ENCODE measurements around the gene ZFP69. TPM values are rescaled to one million over a fixed set of nuclear protein-coding genes. Genes with fewer than 3 reads are reported as not detected.
"Not testable (repeated sequence)": the region's sequence is repeated elsewhere in the genome, so short reads cannot be mapped to it uniquely, and the experiment has no call there.

The ZFP69 gene
- 3.6 and 4.4 TPM in 2 replicates for total RNA-seq (2014; rRNA removed; shearing (Covaris generic))

DNA sequence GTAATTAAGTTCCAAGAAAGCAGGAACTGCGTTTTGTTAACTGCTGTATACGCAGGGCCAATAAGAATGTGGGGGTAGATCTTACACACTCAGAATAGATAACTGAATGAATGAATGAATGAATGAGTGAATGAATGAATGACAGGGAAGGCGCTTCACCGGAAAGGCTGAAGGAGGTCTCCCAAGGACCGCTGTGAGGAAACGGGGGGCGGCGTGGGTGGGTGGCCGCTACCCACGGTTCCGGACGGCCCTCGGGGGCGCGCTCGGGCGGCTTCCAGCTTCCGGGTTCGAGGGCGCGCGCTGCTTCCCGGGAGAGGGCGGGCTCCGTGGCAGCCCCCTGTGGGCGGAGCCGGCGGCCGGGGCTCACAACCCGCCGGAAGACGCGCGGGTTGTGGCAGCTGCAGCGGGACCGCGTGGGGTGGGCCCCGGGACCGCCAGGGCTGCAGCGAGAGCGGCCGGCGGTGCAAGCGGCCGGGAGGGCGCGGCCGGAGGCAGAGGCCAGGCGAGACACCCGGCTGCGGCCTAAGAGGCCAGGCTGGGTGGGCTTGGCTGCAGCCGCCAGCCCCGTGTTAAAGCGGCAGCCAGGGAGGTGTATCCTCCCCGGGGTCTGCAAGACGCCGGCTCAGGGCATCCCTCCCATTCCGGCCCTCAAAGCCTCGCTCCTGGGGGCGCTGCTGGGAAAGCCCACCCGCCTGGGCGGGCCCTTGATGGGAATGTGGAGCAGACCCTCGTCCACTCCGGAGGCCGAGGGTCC, at the start of gene ZFP69:
TSS of gene ZFP69 (plus strand) at position 367 of the 754 bp plus-strand sequence. CDS start 2,072 bp downstream, outside the sequence.
- peak; percentile 68 for DNase-seq (ENCODE audit: low read depth)

DNA sequence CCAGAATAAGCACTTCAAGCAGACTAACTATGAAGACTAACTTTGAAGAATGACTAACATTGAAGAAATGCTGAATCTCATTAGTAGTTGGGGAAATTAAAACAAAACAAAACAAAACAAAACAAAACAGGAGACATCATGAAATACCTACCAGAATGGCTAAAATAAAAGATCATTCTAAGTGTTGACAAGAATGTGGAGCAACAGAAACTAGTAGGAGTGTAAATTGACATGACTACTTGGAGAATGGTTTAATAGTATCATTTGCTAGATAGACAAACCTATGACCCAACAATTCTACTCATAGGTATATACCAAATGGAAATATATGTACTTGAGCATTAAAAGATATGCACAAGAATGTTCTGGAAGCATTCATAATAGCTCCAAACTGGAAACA, 45.7 kb upstream of the ZFP69 start:
- DNase-seq (ENCODE audit: low read depth), result peak; percentile 9

DNA sequence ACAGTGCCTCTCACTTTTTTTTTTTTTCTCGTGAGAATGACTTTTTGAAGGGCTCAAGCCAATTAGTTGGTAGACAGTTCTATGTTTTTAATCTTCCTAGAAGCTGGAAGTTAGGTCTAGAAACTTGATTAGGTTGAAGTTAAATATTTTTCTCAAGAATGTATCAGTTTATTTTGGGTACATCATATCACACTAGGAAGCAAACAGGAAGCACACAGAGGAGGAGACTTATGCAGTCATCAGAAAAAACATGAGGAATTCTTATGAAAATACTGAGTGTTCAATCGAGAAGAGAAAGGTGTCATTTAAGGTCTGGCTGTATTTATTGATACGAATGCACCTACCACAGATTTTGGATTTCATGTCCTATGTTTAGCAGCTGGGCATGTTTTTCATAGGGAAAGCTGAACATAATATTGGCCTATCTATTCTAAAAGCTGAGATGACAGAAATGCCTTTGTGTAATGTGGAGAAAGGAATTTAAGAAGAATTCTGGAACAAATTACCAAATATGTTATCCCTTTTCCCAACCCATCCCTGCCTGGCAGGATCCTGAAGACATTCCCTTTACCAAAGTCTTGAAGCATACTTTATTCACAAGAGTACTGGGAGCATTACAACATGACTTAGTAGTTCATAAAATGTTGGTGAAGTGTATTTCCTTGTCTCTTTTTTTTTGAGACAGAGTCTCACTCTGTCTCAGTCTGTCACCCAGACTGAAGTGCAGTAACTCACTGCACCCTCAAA, 44.3 kb upstream of the ZFP69 start:
- no peak for DNase-seq (ENCODE audit: low read depth)

DNA sequence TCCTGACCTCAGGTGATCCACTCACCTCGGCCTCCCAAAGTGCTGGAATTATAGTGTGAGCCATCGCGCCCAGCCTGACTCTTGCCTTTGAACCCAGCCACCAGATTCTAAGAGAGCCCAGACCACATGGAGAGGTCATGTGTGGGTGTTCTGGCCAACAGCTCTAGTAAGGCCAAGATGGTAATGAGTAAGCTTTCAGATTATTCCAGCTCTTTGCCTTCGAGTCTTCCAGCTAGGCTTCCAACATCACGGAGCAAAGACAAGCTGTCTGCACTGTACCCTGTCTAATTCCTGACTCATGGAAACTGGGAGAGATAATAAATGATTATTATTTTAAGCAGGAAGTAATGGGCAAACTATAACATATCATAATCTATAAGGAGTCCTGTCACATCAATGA, 41.6 kb upstream of the ZFP69 start:
- DNase-seq (ENCODE audit: low read depth), result no peak

DNA sequence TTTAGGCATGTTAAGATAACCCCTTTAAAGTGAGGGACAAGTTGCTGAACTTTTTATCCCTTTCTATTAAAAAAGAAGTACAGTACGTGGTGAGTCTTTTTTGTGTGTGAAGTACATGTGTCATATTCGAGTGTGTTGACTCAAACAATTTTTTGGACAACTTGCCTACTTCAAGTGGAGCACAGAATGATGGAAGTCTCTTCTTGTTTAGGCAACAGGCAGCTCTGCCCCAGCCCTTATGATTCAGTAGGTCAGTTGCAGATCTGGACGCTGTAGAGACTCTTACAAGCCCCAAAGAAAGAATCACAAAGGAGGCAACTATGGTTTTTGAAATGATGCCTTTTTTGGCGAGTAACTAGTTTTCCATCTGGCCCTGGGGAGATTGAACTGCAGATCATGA, 41.2 kb upstream of the ZFP69 start:
- DNase-seq (ENCODE audit: low read depth), result no peak

DNA sequence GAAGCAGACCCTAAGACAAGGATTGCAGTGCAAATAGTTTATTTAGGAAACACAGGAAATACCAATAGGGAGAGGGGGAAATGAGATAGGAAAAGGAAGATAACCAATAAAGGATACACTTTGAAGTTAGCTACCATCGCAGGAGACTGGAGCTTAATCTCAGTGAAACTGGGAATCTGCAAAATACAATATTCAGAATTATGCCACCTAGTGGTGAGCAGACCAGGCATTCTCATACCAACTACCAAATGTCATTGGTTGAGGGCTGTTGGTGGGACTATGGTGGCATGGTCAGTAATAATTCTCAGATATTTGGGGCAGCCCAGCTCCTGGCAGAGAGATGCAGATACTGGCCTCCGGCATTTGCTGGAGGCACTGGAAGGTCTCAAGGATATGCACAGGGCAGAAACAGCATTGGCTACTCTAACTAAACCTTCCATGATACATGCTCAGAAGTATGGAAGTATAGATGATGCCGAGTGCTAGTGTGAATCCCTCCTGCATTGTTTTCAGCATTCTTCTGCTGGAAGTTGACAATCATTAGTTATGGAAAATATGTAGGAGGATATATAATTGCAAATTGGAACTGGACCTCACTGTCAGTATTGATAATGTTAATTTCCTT, 38.6 kb upstream of the ZFP69 start:
- DNase-seq (ENCODE audit: low read depth), result peak; percentile 10

DNA sequence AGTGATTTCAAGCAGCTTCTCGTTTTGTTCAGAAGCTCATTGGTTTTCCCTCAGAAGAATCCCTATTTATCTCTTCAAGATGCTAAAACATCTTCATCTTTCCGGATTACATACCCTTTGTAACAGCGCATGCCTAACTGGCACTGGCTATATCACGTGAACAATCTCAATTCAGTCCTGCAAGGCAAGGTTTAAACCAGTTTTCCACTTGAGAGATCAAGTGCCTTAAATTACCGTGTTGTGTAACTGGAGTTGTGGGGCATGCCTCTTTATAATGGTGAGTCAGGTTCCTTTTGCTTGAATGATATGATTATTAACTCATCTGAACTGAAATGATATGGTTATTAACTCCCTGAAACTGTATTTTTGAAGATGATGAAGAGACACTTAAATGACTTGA, 37.8 kb upstream of the ZFP69 start:
- no peak for DNase-seq (ENCODE audit: low read depth)

DNA sequence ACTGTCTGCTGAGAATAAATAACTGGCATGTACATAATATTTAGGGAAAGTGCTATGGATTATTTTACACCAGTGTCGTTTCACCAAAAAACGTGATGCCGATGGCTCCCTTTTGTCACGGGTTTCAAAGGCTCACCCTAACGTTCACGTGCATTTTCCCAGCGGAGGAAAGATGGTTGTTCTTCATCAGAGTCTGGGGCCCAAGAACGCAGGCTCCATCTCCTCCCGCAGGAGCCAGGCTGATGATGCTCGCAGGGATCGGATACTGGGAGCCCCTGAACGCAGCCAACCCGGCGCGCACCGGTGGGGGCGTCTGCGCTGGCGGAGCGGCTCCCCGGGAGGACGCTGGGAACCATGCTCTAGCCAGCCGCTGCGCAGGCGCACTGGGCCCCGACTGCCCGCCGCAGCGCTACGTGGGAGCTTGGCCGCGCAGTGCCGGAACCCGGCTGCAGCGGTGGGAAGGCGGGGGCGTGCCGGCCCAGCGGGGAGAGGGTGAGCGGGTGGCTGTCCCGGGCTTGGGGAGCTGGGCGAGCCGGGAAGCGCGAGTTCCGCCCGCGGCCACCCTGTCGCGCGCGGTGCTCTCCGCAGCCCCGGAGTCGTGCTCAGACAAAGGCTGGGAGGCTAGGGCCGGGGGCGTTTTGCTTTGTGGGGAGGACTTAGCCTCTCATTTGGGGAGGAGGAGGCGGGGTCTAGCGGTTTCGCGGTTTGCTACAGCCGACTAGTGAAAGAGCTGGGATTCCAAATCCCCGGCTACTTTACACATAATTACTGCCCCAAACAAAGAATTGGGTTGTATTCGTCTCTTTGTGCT, 27.2 kb upstream of the ZFP69 start, which contains the start of gene ZFP69B:
TSS of gene ZFP69B (plus strand) at position 793 of the 811 bp plus-strand sequence. CDS start 486 bp downstream, outside the sequence.
- peak; percentile 91 for DNase-seq (ENCODE audit: low read depth)

DNA sequence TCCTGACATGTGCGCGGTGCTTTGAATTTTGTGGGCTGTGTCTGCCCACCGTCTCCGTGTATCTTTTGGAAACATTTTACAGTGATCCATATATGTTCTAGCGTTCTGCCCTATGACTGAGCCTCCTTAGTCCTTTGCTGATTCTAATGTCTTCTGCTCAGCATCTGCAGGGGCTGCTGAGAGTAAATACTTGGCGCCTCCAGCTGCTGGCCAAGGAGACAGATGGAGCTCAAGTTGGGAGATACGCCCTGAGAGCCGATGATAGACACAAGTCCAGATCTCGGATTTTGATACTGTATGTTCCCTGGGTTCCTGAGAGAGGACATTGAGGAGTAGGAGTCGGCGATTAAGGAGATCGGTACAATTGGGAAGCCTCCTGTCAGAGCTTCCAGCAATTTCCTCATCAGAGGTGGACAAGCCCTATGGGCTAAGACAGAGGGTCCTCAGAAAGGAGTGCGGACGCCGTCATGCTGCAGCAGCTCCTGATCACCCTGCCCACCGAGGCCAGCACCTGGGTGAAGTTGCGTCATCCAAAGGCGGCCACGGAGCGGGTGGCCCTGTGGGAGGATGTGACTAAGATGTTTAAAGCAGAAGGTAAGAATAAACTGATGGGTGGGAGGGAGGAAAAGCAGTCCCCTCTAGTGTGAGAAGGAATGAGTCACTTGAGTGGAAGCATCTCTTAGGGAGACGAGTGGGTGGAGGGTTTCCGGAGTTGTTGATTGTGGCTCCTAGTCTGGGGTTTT, 26.4 kb upstream of the ZFP69 start:
- DNase-seq (ENCODE audit: low read depth), result peak; percentile 37

DNA sequence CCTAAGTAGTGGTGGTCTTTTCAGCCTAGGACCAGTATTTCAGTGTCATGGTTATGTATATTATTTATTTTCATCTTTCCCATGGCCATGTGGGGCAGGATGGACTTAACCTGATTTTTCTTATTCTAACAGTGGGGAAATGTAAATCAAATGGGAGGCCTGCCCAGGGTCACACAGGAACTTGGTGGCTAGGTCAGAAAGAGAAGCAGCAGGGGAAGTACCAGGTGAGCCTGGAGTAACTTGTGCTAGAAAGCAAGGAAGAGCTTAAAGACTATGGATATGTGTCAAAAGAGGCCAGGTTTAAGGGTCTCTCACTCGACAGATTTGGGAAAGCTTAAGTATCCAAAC, 25.9 kb upstream of the ZFP69 start:
- DNase-seq (ENCODE audit: low read depth), result no peak

DNA sequence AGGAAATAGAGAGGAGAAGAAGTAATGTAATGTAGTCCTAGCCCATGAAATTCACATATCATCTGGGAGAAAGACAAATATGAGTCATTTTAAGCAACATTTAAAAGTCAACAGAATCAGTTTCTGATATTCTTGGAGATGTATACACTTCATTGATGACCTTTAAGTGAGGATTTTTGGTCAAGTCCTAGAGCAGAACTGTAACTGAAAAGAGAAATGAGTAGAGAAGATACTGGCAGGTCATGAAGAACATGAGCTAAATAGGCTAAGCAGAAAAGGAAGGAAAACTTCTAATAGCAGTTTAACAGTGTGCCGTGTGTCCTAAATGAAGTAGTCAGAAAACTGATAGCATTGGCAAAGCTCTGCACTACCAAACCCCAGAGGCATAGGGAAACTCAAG, 22.2 kb upstream of the ZFP69 start:
- DNase-seq (ENCODE audit: low read depth), result no peak

DNA sequence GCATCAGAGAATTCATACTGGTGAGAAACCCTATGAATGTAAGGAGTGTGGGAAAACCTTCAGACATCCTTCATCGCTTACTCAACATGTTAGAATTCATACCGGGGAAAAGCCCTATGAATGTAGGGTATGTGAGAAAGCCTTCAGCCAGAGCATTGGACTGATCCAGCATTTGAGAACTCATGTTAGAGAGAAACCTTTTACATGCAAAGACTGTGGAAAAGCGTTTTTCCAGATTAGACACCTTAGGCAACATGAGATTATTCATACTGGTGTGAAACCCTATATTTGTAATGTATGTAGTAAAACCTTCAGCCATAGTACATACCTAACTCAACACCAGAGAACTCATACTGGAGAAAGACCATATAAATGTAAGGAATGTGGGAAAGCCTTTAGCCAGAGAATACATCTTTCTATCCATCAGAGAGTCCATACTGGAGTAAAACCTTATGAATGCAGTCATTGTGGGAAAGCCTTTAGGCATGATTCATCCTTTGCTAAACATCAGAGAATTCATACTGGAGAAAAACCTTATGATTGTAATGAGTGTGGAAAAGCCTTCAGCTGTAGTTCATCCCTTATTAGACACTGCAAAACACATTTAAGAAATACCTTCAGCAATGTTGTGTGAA, 14.0 kb upstream of the ZFP69 start:
- peak; percentile 10 for DNase-seq (ENCODE audit: low read depth)

DNA sequence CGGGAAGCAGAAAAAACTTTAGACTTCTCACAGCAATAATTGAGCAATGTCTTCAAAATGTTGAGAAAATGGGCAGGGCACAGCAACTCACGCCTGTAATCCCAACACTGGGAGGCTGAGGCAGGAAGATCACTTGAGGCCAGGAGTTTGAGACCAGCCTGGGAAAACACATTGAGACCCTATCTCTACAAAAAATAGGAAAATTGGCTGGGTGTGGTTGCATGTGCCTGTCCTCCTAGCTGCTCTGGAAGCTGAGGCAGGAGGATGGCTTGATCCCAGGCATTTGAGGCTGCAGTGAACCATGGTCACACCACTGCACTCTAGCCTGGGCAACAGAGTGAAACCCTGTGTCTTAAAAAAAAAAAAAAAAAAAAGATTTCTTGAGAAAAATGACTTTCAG, 7.8 kb upstream of the ZFP69 start:
- DNase-seq (ENCODE audit: low read depth), result no peak

DNA sequence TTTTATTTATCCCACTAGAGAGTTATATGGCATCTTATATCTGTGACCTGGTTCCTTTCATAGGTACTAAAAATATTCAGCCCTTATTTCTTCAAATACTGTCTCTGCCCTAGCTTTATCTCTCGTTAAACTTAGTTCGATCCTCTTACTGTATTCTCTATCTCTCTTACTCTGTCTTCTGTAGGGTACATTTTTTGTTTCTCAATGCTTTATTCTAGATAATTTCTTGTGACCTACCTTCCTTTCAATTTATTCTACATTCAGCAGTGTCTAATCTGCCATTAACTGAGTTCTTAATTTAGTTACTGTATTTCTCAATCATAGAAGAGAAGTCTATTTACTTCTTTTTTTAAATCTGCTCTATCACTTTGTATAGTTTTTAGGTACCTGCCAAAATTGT, 1.8 kb upstream of the ZFP69 start:
- DNase-seq (ENCODE audit: low read depth), result no peak

DNA sequence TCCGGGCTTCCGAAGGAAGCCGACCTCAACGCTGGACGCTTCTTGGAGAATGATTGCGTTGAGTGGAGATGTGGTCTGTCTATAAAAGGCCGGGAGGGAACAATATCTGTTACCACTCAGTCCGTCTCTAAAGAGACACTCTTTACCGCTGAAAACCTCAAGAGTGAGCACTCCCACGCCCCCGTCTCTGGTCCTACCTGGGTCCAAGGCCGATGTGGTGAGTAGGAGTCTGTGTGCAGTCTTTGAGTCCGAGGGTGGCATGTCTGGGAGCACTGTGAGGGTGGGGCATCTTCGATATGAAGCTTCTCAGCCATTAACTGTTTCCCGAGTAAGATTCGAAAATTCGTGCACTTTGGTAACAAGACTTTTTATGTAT, 576 bp downstream of the ZFP69 start:
- DNase-seq (ENCODE audit: low read depth), result peak; percentile 30

DNA sequence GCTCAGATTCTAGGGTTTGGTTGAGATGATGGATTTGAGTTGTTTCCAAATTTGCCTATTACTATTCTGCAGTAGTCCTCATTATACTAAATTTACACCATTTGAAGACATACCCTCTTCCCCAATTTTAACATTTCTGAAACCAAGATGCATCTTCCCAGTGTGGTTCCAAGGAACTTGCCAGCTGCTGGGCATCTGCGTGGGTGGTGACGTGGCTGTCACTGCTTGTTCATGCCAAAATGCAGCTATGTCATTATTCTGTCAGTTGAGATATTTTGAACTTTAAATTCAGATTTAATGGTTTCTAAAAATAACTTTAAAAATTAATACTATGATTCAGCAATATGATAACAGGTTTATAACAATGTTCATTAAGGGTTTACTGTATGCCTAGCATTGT, 1.2 kb downstream of the ZFP69 start:
- DNase-seq (ENCODE audit: low read depth), result no peak

DNA sequence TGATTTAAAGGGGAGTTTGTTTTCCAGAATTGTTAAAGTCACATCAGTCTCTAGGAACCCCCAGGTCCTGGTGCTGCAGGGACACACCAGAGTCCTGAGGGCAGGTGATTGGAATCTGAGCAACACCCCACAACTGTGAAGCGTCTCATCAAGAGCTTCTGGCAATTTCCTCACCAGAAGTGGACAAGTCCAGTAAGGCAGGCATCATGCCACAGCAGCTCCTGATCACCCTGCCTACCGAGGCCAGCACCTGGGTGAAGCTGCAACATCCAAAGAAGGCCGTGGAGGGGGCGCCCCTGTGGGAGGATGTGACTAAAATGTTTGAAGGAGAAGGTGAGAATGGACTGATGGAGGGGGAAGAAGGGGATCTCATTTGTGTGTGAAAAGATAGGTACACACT, 2.1 kb downstream of the ZFP69 start:
- DNase-seq (ENCODE audit: low read depth), result no peak

DNA sequence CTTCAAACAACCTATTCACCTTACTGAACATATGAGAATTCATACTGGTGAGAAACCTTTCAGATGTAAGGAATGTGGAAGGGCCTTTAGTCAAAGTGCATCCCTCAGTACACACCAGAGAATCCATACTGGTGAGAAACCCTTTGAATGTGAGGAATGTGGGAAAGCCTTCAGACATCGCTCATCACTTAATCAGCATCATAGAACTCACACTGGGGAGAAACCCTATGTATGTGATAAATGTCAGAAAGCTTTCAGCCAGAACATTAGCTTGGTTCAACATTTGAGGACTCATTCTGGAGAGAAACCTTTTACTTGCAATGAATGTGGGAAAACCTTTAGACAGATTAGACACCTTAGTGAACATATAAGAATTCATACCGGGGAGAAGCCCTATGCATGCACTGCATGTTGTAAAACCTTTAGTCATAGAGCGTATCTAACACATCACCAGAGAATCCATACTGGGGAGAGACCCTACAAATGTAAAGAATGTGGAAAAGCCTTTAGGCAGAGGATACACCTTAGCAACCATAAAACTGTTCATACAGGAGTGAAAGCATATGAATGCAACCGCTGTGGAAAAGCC, 18.3 kb downstream of the ZFP69 start:
- DNase-seq (ENCODE audit: low read depth), result no peak

DNA sequence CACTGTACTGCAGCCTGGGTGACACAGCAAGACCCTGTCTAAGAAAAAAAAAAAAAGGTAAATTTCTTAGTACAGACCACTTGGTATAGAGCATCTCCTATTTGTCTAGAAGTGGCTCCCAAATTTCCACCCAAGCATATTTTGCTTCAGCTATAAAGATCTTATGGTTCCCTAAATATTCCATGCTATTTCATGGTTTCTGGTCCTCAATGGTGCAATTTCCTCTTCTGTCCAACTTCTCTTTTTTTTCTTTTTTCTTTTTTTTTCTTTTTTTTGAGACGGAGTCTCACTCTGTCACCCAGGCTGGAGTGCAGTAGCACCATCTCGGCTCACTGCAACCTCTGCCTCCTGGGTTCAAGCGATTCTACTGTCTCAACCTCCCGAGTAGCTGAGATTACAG, 25.6 kb downstream of the ZFP69 start:
- not testable (repeated sequence) for DNase-seq (ENCODE audit: low read depth)

DNA sequence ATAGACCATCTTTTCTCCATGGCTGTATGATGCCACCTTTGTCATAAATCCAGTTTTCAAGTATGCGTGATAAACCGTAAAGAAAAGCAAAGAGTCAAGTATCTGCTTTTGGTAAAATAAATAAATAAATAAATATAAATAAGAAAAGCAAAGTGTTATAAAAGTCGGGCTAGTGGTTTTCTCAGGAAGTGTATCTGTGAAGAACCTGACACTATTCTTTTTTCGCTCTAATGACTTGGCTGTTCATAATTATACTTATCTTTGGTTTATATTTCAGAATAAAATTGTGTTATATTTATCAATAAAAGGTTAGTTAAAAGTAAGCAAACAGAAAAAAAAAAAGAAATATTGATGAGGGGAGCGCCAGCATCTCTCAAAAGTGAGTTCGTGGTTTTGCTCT, 30.9 kb downstream of the ZFP69 start:
- DNase-seq (ENCODE audit: low read depth), result no peak

Data from M059J (cell line).